IPS DF 19.7 (cell line): ENCODE data around the gene COMT.

Experiments
- DNase-seq: peaks from one replicate; pipeline ENCODE4 v3.0.0-alpha.2; 2013; ENCODE audit warnings: low read depth, low spot score

The COMT gene

GRCh38 chr22:19969141-19969928 lies 27.8 kb downstream of the COMT start:
- DNase-seq, result no peak

GRCh38 chr22:19970031-19970478 lies 28.5 kb downstream of the COMT start:
- DNase-seq, result no peak

- no peak for DNase-seq
These were observed 29.1 kb downstream of the COMT start for GRCh38 chr22:19970479-19971275.

- DNase-seq, result no peak
These were observed 29.9 kb downstream of the COMT start for GRCh38 chr22:19971276-19972124.

- no peak for DNase-seq
These were observed 30.7 kb downstream of the COMT start for GRCh38 chr22:19972251-19972650.

- DNase-seq, result no peak
These were observed 31.3 kb downstream of the COMT start for GRCh38 chr22:19972652-19973550.

GRCh38 chr22:19973551-19974267 lies 32.1 kb downstream of the COMT start:
- no peak for DNase-seq

- DNase-seq, result peak; percentile 95
These were observed 32.8 kb downstream of the COMT start for GRCh38 chr22:19974268-19974861.

- no peak for DNase-seq
These were observed 33.5 kb downstream of the COMT start for GRCh38 chr22:19974935-19975706.

GRCh38 chr22:19975707-19976035 lies 34.1 kb downstream of the COMT start:
- no peak for DNase-seq

GRCh38 chr22:19976671-19977070 lies 35.1 kb downstream of the COMT start:
- DNase-seq, result no peak

GRCh38 chr22:19977296-19978243 lies 36.0 kb downstream of the COMT start:
- DNase-seq, result no peak

- no peak for DNase-seq
These were observed 37.2 kb downstream of the COMT start for GRCh38 chr22:19978748-19979147.

- DNase-seq, result no peak
These were observed 38.3 kb downstream of the COMT start for GRCh38 chr22:19979712-19980493.

GRCh38 chr22:19980766-19981165 lies 39.2 kb downstream of the COMT start:
- no peak for DNase-seq

GRCh38 chr22:19981171-19981960 lies 39.8 kb downstream of the COMT start:
- no peak for DNase-seq
